HCT116 (cell line): ENCODE data around the gene NOSIP. TPM values are rescaled to one million over a fixed set of nuclear protein-coding genes. Genes with fewer than 3 reads are reported as not detected.

Experiments
- ATAC-seq: fragments of 200-7000 bp; cut with Tn5 transposase; 2 replicates; pipeline ENCODE4 v1.9.1; 2020; ENCODE audit warnings: mild to moderate bottlenecking, moderate library complexity
- BruUV-seq: library from RNA; stranded (reverse); fragments of 400-500 nt; replicated peaks from 2 replicates; lab custom pipeline; 2021; lab: Mats Ljungman, UMichigan
- CTCF ChIA-PET: fragments of 300-600 bp; sonication (Branson Sonifier 250); formaldehyde crosslinking; loops from one replicate; lab custom pipeline; 2021; ENCODE audit warnings: antibody characterized with exemption; lab: Charles Lee
- POLR2A ChIA-PET: fragments of 300-600, 350-600 bp; sonication (Branson Sonifier 250); formaldehyde crosslinking; loops from one replicate; lab custom pipeline; 2021; ENCODE audit warnings: antibody characterized with exemption; lab: Charles Lee
- RAD21 ChIA-PET, 2 experiments: fragments of 300-600 bp; sonication (Branson Sonifier 250); formaldehyde crosslinking; loops; one replicate each; lab custom pipeline; 2023; ENCODE audit warnings: low total read pairs in 2 of 2; ENCODE audit not compliant: uncharacterized antibody in 2 of 2, unreplicated experiment in 2 of 2, low non-redundant PET in 1 of 2; lab: Charles Lee
- DNase-seq: peaks from one replicate; pipeline ENCODE4 v3.0.0-alpha.2; 2010; ENCODE audit warnings: low read depth, low spot score
- H2AFZ ChIP-seq: fragments of 200-600 bp; shearing (Covaris generic), sonication (generic); 2 replicates; pipeline ENCODE4 v1.6.1; 2017; ENCODE audit warnings: low read depth, mixed run types, mixed read lengths, antibody characterized with exemption, low read length; ENCODE audit not compliant: poor library complexity, severe bottlenecking
- H3K27ac ChIP-seq: 2 replicates; pipeline ENCODE4 v1.5.1; 2012; ENCODE audit warnings: low read depth, low read length
- H3K27me3 ChIP-seq: fragments of 200-600 bp; sonication (generic); 2 replicates; pipeline ENCODE4 v1.6.1; 2016; ENCODE audit warnings: mixed run types, low read length, mixed read lengths; ENCODE audit not compliant: insufficient read depth
- H3K36me3 ChIP-seq, 2 experiments: fragments of 200-500 bp in 1 of 2; fragments of 200-600 bp in 1 of 2; sonication (Bioruptor generic) in 1 of 2; sonication (generic) in 1 of 2; 2 replicates each; pipeline versions ENCODE4 v1.5.1 to v1.6.1; 2014 to 2016; ENCODE audit warnings: low read length in 2 of 2, inconsistent platforms in 1 of 2, mixed read lengths in 1 of 2, mixed run types in 1 of 2; ENCODE audit not compliant: insufficient read depth in 2 of 2, control insufficient read depth in 1 of 2
- H3K4me1 ChIP-seq, 2 experiments: fragments of 200-600 bp in 1 of 2; sonication (generic) in 1 of 2; 2 replicates each; pipeline versions ENCODE4 v1.5.1 to v1.6.1; 2012 to 2017; ENCODE audit warnings: low read length in 2 of 2, inconsistent platforms in 1 of 2, mild to moderate bottlenecking in 1 of 2, mixed read lengths in 1 of 2, mixed run types in 1 of 2, moderate library complexity in 1 of 2; ENCODE audit not compliant: insufficient read depth in 2 of 2, control insufficient read depth in 1 of 2
- H3K4me2 ChIP-seq: fragments of 200-600 bp; sonication (generic); 2 replicates; pipeline ENCODE4 v1.6.1; 2017; ENCODE audit warnings: mixed run types, low read length, mixed read lengths
- H3K4me3 ChIP-seq, 2 experiments: fragments of 200-600 bp in 1 of 2; sonication (generic) in 1 of 2; replicated peaks in 1 of 2; 2 replicates each; pipeline ENCODE4 v1.5.1; 2011 to 2016; ENCODE audit warnings: low read length in 2 of 2, control low read depth in 1 of 2, low read depth in 1 of 2, mild to moderate bottlenecking in 1 of 2, mixed read lengths in 1 of 2, mixed run types in 1 of 2
- H3K79me2 ChIP-seq: fragments of 200-600 bp; sonication (generic); 2 replicates; pipeline ENCODE4 v1.6.1; 2017; ENCODE audit warnings: mild to moderate bottlenecking, mixed run types, low read length, moderate library complexity, mixed read lengths; ENCODE audit not compliant: insufficient read depth
- H3K9ac ChIP-seq: fragments of 200-600 bp; sonication (generic); 2 replicates; pipeline ENCODE4 v1.6.1; 2016; ENCODE audit warnings: low read length, mixed read lengths
- H3K9me2 ChIP-seq: fragments of 200-600 bp; sonication (generic), shearing (Covaris generic); 2 replicates; pipeline ENCODE4 v1.6.1; 2017; ENCODE audit warnings: mixed run types, mild to moderate bottlenecking, moderate library complexity; ENCODE audit not compliant: insufficient read depth
- H3K9me3 ChIP-seq, 2 experiments: fragments of 200-500 bp in 1 of 2; fragments of 200-600 bp in 1 of 2; sonication (Bioruptor generic) in 1 of 2; sonication (generic) in 1 of 2; 2 replicates each; pipeline ENCODE4 v1.6.1; 2014 to 2017; ENCODE audit warnings: low read length in 2 of 2, mixed read lengths in 2 of 2, inconsistent platforms in 1 of 2, low read depth in 1 of 2, mild to moderate bottlenecking in 1 of 2, mixed run types in 1 of 2, moderate library complexity in 1 of 2; ENCODE audit not compliant: control insufficient read depth in 1 of 2, insufficient read depth in 1 of 2
- H4K20me1 ChIP-seq: fragments of 200-600 bp; sonication (generic), shearing (Covaris generic); 2 replicates; pipeline ENCODE4 v1.6.1; 2017; ENCODE audit warnings: mixed run types, mild to moderate bottlenecking, moderate library complexity; ENCODE audit not compliant: insufficient read depth
- ATF3 ChIP-seq: IDR thresholded peaks from 2 replicates; pipeline ENCODE4 v1.6.1; 2012
- CBX3 ChIP-seq: IDR thresholded peaks from 2 replicates; pipeline ENCODE4 v1.6.1; 2012; ENCODE audit warnings: low read depth
- CEBPB ChIP-seq: IDR thresholded peaks from 2 replicates; pipeline ENCODE4 v1.6.1; 2012; ENCODE audit warnings: low read depth
- CTCF ChIP-seq, 3 experiments: fragments of 200-600 bp in 1 of 3; sonication (generic) in 1 of 3; IDR thresholded peaks in 2 of 3; conservative IDR thresholded peaks in 1 of 3; 2 replicates each; pipeline ENCODE4 v1.5.1; 2012 to 2017; ENCODE audit warnings: low read depth in 2 of 3, low read length in 2 of 3, antibody characterized with exemption in 1 of 3, borderline replicate concordance in 1 of 3, control low read depth in 1 of 3, mild to moderate bottlenecking in 1 of 3, mixed read lengths in 1 of 3, mixed run types in 1 of 3, moderate library complexity in 1 of 3; ENCODE audit not compliant: insufficient read depth in 1 of 3
- EGR1 ChIP-seq: IDR thresholded peaks from 2 replicates; pipeline ENCODE4 v1.6.1; 2012; ENCODE audit warnings: low read depth
- EZH2phosphoT487 ChIP-seq: fragments of 200-600 bp; IDR thresholded peaks from 2 replicates; pipeline ENCODE4 v1.6.1; 2018; ENCODE audit warnings: antibody characterized with exemption, borderline replicate concordance
- FOSL1 ChIP-seq: IDR thresholded peaks from 2 replicates; pipeline ENCODE4 v1.6.1; 2012; ENCODE audit warnings: low read depth
- POLR2AphosphoS5 ChIP-seq: IDR thresholded peaks from 2 replicates; pipeline ENCODE4 v1.6.1; 2011; ENCODE audit warnings: mild to moderate bottlenecking, low read depth, low read length, moderate library complexity
- RAD21 ChIP-seq: IDR thresholded peaks from 2 replicates; pipeline ENCODE4 v1.6.1; 2012; ENCODE audit warnings: low read depth, mild to moderate bottlenecking
- SIN3A ChIP-seq: IDR thresholded peaks from 2 replicates; pipeline ENCODE4 v1.6.1; 2012; ENCODE audit warnings: low read depth
- SP1 ChIP-seq: IDR thresholded peaks from 2 replicates; pipeline ENCODE4 v1.6.1; 2012; ENCODE audit warnings: low read depth
- SRF ChIP-seq: IDR thresholded peaks from 2 replicates; pipeline ENCODE4 v1.6.1; 2012; ENCODE audit warnings: low read depth
- TCF7L2 ChIP-seq: IDR thresholded peaks from 2 replicates; pipeline ENCODE4 v1.7.0; 2011; ENCODE audit warnings: borderline replicate concordance, inconsistent platforms; ENCODE audit not compliant: insufficient read depth, insufficient read length; ENCODE audit errors: extremely low read depth
- YY1 ChIP-seq: IDR thresholded peaks from 2 replicates; pipeline ENCODE4 v1.6.1; 2011; ENCODE audit warnings: low read length, low read depth, moderate library complexity, mild to moderate bottlenecking; ENCODE audit not compliant: insufficient replicate concordance; ENCODE audit errors: extremely low read depth
- ZNF274 ChIP-seq: fragments of 200-500 bp; sonication (Bioruptor generic); IDR thresholded peaks from 2 replicates; pipeline ENCODE4 v1.6.1; 2014; ENCODE audit warnings: mild to moderate bottlenecking, low read depth, low read length, inconsistent platforms
- intact Hi-C: fragments of 100-400 bp; cut with micrococcal nuclease; formaldehyde crosslinking; loops from 2 replicates; pipeline ENCODE4 v1.10.0; 2022
- total RNA-seq: library from RNA; stranded (reverse); gene quantifications from one replicate; pipeline ENCODE4 v1.2.1, GENCODE V29; 2021; ENCODE audit not compliant: unreplicated experiment

The NOSIP gene
- total RNA-seq, 1 experiment from 2014 or later, result 133 TPM

GRCh38 chr19:49565261-49565660 lies 15.1 kb downstream of the NOSIP start (continued):
- no peak for TF ChIP-seq CTCF (IDR thresholded peaks at IDR 0.05 in 2 of 3, conservative IDR thresholded peaks at IDR 0.05 in 1 of 3; ENCODE audit: borderline replicate concordance in 1 of 3, insufficient read depth in 1 of 3, low read depth in 2 of 3, low read length in 2 of 3)
- TF ChIP-seq, all 23 proteins: peak for 0

GRCh38 chr19:49564616-49565045 lies 15.7 kb downstream of the NOSIP start:
- no peaks in the 10 kb centered on the region for H3K9me3 ChIP-seq
- peaks cover 11 to 13% of the 10 kb centered on the region in 2 experiments for H3K4me1 ChIP-seq
- H3K27ac ChIP-seq, result no peak overlapping the region
- RAD21 ChIA-PET, result no interaction called here
- TF ChIP-seq YY1 (no peak), EGR1 (no peak), SRF (no peak), CBX3 (no peak), RAD21 (no peak), EZH2phosphoT487 (no peak), SIN3A (no peak), POLR2AphosphoS5 (no peak), ATF3 (no peak), CEBPB (no peak), ZNF274 (no peak), TCF7L2 (no peak), FOSL1 (no peak), SP1 (no peak)
- peaks cover 3 to 9% of the 10 kb centered on the region in 2 experiments; a peak in 2 of 4 replicates for H3K36me3 ChIP-seq
- no peaks in the 10 kb centered on the region for H4K20me1 ChIP-seq
- no TSS peak for BruUV-seq
- POLR2A ChIA-PET, result no interaction called here
- H3K4me2 ChIP-seq, result no peak overlapping the region
- H3K4me3 ChIP-seq, result no peak overlapping the region
- no peaks in the 10 kb centered on the region for H3K9me2 ChIP-seq
- CTCF ChIA-PET, result no interaction called here
- ATAC-seq (no peak), DNase-seq (no peak)
- H3K79me2 ChIP-seq, result peaks cover 94% of the 10 kb centered on the region
- H3K27me3 ChIP-seq, result no peaks in the 10 kb centered on the region
- H3K9ac ChIP-seq, result no peak overlapping the region
- intact Hi-C loops, result no loop called here
- no peak overlapping the region for H2AFZ ChIP-seq
